ENCODE data around the gene THUMPD1. TPM values are rescaled to one million over a fixed set of nuclear protein-coding genes. Genes with fewer than 3 reads are reported as not detected.
"Not testable (repeated sequence)": the region's sequence is repeated elsewhere in the genome, so short reads cannot be mapped to it uniquely, and the experiment has no call there.

THUMPD1 gene
- total and polyA plus RNA-seq, 2 of the 8 experiments (the other 6 are each of a cell fraction or from before 2014, with no cell fraction given) = 31.6 to 49.4 TPM

DNA sequence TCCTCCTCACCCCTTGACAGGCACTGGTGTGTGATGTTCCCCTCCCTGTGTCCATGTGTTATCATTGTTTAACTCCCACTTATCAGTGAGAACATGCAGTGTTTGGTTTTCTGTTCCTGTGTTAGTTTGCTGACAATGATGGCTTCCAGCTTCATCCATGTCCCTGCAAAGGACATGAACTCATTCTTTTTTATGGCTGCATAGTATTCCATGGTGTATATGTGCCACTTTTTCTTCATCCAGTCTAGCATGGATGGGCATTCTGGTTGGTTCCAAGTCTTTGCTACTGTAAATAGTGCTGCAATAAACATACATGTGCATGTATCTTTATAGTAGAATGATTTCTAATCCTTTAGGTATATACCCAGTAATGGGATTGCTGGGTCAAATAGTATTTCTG, 39.9 kb downstream of the THUMPD1 start:
- H3K9ac ChIP-seq (replicated peaks in 1 of 4; ENCODE audit: extremely low read depth in 1 of 4, low read depth in 3 of 4, low read length in 3 of 4); POLR2A ChIA-PET (ENCODE audit: partially characterized antibody); H3K27me3 ChIP-seq (replicated peaks in 1 of 4; ENCODE audit: control insufficient read depth in 3 of 4, extremely low read depth in 1 of 4, insufficient read depth in 3 of 4, low read length in 3 of 4); CTCF ChIA-PET (ENCODE audit: partially characterized antibody); H3K4me3 ChIP-seq (ENCODE audit: extremely low read depth in 1 of 4, insufficient read depth in 2 of 4, low read depth in 3 of 4, low read length in 4 of 4); H3K23ac ChIP-seq (ENCODE audit: insufficient read length); H3K9me3 ChIP-seq (ENCODE audit: insufficient read depth in 2 of 2, low read depth in 1 of 2, low read length in 1 of 2); H4K20me1 ChIP-seq (replicated peaks in 1 of 2; ENCODE audit: control insufficient read depth in 1 of 2, insufficient read depth in 2 of 2, low read length in 2 of 2); H4K5ac ChIP-seq (ENCODE audit: insufficient read length, low read depth, low read length); H2BK20ac ChIP-seq (ENCODE audit: low read length); H2BK15ac ChIP-seq (ENCODE audit: low read length); H3K79me1 ChIP-seq (ENCODE audit: low read depth, low read length); FAIRE-seq; H3K4ac ChIP-seq (replicated peaks; ENCODE audit: insufficient read length, low read depth, low read length); H2AFZ ChIP-seq (ENCODE audit: low read length); H2BK120ac ChIP-seq (replicated peaks; ENCODE audit: low read depth, low read length); H2AK5ac ChIP-seq (ENCODE audit: low read depth, low read length); H3K79me2 ChIP-seq (ENCODE audit: control insufficient read depth in 1 of 2, insufficient read depth in 2 of 2, low read length in 2 of 2); H3K27ac ChIP-seq (ENCODE audit: low read depth, low read length); H3K14ac ChIP-seq (ENCODE audit: insufficient read length); H3K18ac ChIP-seq (ENCODE audit: extremely low read depth, low read length); H3K23me2 ChIP-seq (ENCODE audit: low read depth, low read length); H3K56ac ChIP-seq (replicated peaks; ENCODE audit: insufficient read length, low read depth, low read length); H3K4me2 ChIP-seq (ENCODE audit: insufficient read depth in 1 of 2, low read depth in 2 of 2, low read length in 2 of 2); DNase-seq (ENCODE audit: low read depth in 1 of 2, low spot score in 2 of 2); H2BK12ac ChIP-seq (ENCODE audit: low read depth, low read length); H4K8ac ChIP-seq (ENCODE audit: extremely low read depth, insufficient read depth, low read length); H3K36me3 ChIP-seq (ENCODE audit: control insufficient read depth in 2 of 4, insufficient read depth in 4 of 4, low read length in 3 of 4); H4K91ac ChIP-seq (replicated peaks; ENCODE audit: insufficient read length, low read length); H3K4me1 ChIP-seq (replicated peaks in 1 of 4; ENCODE audit: control insufficient read depth in 3 of 4, insufficient read depth in 4 of 4, low read length in 3 of 4); H2BK5ac ChIP-seq (ENCODE audit: low read depth, low read length): not testable (repeated sequence)
